Activated CD4-positive, alpha-beta T cell treated with anti-CD3 and anti-CD28 coated beads, Interleukin-2, amount 50 U/mL, for 16 hours (primary cell): ENCODE results near the gene TIMP4.
A peak's percentile ranks its signal among the peaks of the same experiment; 100 is the strongest.

ENCODE experiments used
- DNase-seq: peaks from one replicate; pipeline ENCODE4 v3.0.0-alpha.2; 2020

TIMP4 gene

GRCh38 chr3:12147049-12147780 is 11.5 kb downstream of the TIMP4 start:
- no peak for DNase-seq

GRCh38 chr3:12143949-12144504 is 14.7 kb downstream of the TIMP4 start:
- no peak for DNase-seq

- DNase-seq, result no peak
Observed at GRCh38 chr3:12142476-12142875, 16.2 kb downstream of the TIMP4 start.

- DNase-seq, result no peak
Observed at GRCh38 chr3:12141350-12141749, 17.4 kb downstream of the TIMP4 start.

- peak; percentile 39 for DNase-seq
Observed at GRCh38 chr3:12139111-12139511, 19.6 kb downstream of the TIMP4 start.

GRCh38 chr3:12138044-12138443 is 20.7 kb downstream of the TIMP4 start:
- peak; percentile 55 for DNase-seq

- no peak for DNase-seq
Observed at GRCh38 chr3:12136371-12136770, 22.3 kb downstream of the TIMP4 start.

GRCh38 chr3:12135029-12135657 is 23.6 kb downstream of the TIMP4 start:
- peak; percentile 77 for DNase-seq

- no peak for DNase-seq
Observed at GRCh38 chr3:12132881-12133280, 25.8 kb downstream of the TIMP4 start.

- no peak for DNase-seq
Observed at GRCh38 chr3:12131351-12132090, 27.2 kb downstream of the TIMP4 start.

GRCh38 chr3:12127391-12127790 is 31.3 kb downstream of the TIMP4 start:
- DNase-seq, result no peak

- no peak for DNase-seq
Observed at GRCh38 chr3:12125772-12126171, 32.9 kb downstream of the TIMP4 start.

GRCh38 chr3:12121466-12121865 is 37.2 kb downstream of the TIMP4 start:
- DNase-seq, result no peak

- no peak for DNase-seq
Observed at GRCh38 chr3:12120374-12121140, 38.2 kb downstream of the TIMP4 start.

- DNase-seq, result no peak
Observed at GRCh38 chr3:12117473-12117872, 41.2 kb downstream of the TIMP4 start.

GRCh38 chr3:12116870-12117269 is 41.8 kb downstream of the TIMP4 start:
- no peak for DNase-seq

GRCh38 chr3:12115849-12116248 is 42.9 kb downstream of the TIMP4 start:
- no peak for DNase-seq

- no peak for DNase-seq
Observed at GRCh38 chr3:12115104-12115503, 43.6 kb downstream of the TIMP4 start.

- no peak for DNase-seq
Observed at GRCh38 chr3:12114251-12114650, 44.5 kb downstream of the TIMP4 start.

GRCh38 chr3:12107071-12107713 is 51.5 kb downstream of the TIMP4 start:
- no peak for DNase-seq
